ENCODE results near the gene ESRRG.
"Not testable (repeated sequence)": the region's sequence is repeated elsewhere in the genome, so short reads cannot be mapped to it uniquely, and the experiment has no call there.

ESRRG gene

GRCh38 chr1:216560527-216560926 lies 162.7 kb downstream of the ESRRG start:
- DNase-seq, result no peak

DNA sequence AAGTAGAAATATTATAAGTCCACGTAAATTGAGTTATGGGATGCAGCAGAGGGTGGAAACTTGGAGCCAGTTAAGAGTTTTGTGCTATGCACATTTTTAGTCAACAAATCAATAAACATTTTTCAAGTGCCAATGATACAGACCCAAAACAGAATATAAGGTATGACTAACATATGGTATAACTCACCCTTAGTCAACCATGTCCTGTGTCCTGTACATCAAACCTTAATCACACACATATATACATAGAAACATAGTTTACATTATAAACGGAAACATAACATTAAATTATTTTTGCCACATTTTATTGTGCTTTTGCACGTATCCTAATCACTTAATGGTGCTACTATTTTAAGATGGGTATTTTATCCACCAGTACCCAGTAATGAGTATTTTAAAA lies 163.9 kb downstream of the ESRRG start:
- no peak for DNase-seq

DNA sequence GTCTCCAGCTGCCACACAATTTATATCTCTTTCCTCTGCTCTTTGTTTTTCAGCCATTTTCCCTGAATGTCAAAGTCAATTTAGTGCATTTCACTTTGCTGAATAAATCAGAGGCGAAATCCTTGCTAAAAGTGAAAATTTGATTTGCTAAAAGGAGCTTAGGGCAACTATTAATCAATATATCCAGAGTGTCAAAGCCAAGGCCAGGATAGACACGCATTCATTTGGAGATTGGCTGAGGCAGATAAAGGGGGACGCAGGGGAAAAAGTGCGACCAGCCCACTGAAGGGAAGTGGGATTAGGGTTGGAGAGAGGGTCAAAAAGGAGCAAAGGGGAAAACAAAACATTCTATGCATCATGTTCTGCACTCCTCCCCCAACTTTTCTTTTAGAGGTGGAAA lies 167.6 kb downstream of the ESRRG start:
- DNase-seq, result no peak

DNA sequence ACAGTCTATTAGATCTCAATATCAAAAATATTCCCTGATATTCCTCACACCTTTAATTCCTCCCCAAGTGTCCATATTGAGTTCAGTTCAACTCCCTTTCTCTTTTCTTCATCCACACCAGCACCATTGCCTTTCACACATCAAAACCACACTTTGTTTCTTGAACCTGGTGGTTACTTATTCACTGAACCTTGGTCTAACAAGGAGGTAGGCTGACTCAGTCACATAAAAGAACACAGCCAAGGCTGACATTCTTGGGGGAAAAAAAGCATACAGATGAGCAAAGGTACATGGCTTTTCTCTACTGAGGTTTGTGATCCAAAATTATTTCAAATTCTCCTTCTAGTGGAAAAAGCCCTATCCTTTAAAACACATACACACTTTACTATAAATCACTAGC lies 168.3 kb downstream of the ESRRG start:
- DNase-seq, result no peak

- no peak for DNase-seq
Measured at GRCh38 chr1:216553766-216554165, 169.5 kb downstream of the ESRRG start.

- DNase-seq, result no peak
Measured at GRCh38 chr1:216553040-216553439, 170.2 kb downstream of the ESRRG start.

DNA sequence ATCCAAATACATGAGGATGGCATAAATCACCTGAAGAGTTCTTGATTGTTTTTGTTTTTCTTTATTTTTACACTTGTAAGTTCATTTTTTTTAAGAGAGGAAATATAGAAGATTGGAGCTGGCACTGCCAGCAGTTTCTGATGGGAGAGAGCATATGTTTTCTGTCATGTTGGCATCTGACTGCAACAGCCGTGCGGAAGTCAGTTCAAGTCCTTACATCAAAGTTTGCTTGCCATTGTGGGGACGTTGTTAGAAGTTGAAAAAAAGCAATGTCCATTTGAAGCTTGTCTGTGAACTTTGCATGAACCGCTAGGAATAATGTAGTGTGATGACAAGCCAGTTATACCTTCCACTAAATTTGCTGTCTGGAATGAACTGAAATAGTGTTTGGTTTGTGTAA lies 173.4 kb downstream of the ESRRG start:
- DNase-seq, result no peak

GRCh38 chr1:216542741-216543140 lies 180.5 kb downstream of the ESRRG start:
- DNase-seq, result no peak

DNA sequence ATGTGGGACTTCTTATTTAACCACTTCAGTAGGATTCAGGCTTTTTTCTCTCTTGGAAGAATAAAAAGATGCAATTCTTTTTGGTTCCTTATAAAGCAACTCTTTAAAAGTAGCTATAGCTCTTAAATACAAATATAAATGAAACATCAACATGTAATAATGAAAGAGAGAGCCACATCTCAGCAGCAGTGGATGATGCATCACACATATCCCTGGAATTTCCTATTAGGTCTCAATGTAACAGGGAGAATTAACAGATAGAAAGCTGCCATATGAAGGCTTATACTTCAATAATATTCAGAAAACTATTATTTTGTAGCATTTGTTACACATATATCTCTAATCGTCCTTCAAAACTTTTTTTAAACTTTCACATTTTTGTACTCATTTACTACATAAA lies 181.0 kb downstream of the ESRRG start:
- no peak for DNase-seq

DNA sequence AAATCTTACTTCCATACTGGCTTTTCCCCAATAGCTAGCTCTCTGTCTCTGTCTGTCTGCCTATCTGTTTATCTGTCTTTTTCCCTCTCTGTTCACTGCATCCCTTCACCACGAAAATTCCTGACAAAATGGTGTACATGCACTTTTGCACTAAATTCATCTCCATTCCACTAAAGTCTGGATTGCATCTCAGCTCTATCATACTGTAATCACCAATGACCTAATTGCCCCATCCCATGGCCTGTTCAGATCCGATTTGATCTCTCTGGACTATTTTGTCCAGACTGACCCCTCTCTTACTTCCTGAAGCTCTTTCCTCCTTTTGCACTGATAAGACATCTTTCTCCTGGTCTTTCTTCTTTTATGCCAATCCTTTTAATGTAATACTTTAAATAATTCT lies 187.5 kb downstream of the ESRRG start:
- DNase-seq, result no peak

DNA sequence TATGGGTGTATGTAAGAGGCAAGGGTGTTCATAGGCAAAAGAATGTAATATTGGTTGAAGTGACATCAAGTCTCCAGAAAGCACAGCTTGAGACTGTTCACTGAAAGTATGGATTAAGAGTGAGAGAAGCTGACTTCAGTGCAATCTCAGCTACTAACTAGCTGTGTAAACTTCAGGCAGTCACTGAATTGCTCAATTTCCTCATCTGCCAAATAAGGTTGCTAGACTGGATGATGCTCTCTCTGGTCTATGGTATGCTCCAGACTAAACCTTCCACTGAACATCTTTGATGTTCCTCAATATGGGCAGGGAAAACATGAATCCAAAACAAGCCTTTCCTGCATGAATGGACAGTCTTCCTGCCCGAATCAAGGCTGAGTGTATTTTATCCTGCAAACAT lies 188.2 kb downstream of the ESRRG start:
- no peak for DNase-seq

DNA sequence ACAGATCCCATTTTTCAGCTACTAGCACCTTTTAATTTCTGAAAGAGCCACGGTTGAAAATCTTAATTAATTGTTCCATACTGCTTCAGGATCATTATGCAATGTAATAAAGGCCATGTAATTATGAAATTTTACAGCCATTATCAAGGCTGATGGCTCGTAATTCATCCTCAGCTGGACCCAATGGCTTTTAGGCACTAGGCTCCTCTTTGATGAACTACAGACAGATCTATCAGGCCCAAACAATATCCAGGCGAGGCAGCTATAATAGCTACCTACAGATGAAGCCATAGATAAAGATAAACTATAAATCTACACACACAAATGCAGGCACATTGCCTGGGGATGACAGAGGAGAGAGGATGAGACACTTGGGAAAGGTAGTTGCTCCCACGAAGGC lies 189.5 kb downstream of the ESRRG start:
- no peak for DNase-seq

GRCh38 chr1:216532251-216532798 lies 190.9 kb downstream of the ESRRG start:
- no peak for DNase-seq

DNA sequence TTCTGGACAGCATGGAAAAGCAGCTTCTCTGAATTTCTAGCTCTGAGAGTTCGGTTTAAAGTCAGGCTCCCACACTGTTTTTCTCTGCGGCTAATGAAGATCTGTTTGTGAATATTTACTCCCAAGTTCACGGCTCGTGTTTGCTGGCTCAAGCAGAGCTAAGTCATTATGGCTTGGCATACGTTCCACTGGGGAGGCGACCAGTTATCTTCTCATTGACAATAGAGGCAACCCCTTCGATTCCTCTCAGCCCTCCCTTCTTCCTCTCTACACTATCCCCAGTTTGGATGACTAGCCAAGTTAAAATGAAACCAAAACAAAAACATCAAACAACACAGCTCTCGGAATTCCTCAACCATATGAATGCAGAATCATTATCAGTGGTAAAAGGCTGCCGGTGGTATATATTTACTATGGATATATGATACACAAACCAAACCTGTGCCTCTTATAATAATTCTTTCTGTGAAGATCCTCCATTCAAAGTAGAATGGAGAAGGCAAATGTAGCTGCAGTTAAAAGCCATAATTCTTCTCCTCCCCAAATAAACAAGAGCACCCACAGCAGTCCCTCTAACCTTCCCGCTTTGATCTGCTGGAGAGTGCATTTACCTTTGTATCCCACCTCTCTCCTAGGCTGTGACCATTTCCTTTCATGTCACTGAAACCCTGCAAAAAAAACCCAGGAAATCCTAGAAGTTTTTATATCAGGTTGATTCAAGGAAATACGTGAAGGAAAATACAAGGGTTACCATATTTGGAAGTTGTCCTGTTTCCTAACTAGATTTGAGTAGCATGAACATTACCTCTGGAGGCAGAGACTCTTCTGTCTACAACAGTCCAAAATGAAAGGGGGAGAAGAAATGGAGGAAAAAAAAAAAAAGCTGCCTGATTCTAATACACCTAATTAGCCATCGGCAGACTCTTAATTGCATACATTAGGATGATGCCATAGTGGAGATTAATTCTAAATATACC lies 191.7 kb downstream of the ESRRG start:
- peak; percentile 6 for DNase-seq

DNA sequence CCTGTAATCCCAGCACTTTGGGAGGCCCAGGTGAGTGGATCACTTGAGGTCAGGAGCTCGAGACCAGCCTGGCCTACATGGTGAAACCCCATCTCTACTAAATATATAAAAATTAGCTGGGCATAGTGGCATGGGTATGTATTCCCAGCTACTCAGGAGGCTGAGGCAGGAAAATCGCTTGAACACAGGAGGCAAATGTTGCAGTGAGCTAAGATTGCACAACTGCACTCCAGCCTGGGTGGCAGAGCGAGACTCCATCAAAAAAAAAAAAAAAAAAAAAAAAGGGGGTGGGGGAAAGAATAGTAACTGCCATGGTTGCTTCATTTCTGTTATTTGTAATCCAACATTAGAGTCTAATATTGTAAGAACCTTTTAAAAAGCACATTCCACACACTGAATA lies 193.4 kb downstream of the ESRRG start:
- DNase-seq, result not testable (repeated sequence)

DNA sequence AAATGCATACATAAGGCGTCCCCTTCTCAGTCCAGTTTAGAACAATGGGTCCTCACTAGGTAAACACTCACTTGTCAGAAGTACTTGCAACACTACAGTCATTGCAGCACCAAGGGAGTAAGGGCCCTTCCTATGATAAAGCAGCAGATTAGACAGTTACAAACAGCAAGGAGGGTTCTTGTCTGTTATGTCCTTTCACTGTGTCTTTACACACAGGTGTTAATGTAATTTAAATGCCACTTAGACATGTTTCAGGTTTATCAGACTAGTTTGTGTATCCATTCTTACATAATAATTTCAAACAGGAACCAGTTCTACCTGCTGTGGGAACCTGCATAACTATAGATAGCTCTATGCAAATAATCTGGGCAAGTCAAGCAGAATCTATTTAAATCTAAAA lies 194.4 kb downstream of the ESRRG start:
- DNase-seq, result no peak

DNA sequence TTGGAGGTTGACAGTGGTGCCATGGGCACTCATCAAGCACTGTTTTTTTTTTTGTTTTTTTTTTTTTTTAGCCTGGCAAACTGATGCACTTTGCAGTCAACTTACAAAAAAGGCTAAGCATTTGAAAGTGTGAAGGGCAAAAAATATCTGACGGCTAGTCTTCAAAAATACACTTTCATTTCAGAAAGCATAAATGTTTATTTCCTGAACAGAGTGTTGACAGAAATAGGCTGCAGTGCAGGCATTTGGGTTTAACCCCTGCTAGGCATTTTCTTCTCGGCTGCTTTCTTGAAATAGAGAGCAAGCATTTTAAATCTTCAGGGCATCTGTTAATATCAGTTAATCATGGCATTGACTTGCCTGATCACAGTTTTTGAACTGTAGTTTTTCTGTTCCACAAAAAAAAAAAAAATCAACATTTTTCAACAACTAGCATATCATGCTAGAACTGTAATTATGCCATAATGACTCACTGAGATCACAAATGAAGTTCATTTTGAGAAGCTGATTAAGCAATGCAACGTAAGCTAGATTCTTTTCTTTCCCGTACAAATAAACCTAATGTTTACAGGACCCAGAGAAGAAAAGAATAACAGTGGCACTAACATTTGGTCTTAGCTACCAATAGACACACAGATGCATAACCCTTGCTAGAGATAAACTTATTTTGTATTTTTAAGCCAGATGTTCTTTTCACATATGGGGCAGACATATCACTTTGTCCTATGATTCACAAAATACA lies 199.6 kb downstream of the ESRRG start:
- DNase-seq, result no peak

DNA sequence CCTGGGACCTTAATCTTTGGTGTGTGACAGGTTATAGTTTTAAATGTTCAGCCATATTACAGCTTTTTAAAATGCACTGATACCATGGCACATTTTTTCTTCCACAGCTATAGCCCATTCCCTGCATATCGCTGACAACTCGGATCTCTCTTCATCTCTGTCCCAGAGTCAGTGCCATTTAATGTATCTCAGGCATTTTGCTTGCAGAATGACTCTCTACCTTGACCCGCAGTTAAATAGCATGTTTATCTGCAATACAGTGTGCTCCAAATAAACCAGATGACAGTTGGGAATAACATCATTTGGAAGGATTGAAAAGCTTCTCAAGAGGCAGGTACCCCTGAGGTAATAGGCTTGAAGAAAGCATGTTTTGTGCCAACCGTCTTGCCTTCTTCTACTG lies 200.2 kb downstream of the ESRRG start:
- no peak for DNase-seq

DNA sequence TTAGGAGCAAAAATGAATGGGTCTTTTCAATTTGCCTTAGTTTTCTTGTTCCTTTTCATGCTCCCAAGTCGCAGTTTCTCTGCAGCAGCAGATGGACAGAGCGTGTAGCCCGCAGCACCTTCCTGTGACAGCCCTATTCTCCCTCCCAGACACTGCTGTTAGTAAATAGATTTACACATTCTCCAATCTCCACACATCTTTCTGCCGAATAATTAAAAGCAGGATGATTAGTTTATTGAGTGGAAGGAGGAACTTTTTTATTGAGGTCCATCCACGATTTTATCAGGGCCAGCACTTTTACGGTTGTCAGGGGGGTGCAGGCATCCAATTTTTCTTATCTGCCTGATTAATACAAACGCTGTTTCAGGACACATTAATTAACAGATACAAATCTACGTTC lies 201.8 kb downstream of the ESRRG start:
- DNase-seq, result no peak

- DNase-seq, result no peak
Measured at GRCh38 chr1:216518844-216519627, 204.2 kb downstream of the ESRRG start.

DNA sequence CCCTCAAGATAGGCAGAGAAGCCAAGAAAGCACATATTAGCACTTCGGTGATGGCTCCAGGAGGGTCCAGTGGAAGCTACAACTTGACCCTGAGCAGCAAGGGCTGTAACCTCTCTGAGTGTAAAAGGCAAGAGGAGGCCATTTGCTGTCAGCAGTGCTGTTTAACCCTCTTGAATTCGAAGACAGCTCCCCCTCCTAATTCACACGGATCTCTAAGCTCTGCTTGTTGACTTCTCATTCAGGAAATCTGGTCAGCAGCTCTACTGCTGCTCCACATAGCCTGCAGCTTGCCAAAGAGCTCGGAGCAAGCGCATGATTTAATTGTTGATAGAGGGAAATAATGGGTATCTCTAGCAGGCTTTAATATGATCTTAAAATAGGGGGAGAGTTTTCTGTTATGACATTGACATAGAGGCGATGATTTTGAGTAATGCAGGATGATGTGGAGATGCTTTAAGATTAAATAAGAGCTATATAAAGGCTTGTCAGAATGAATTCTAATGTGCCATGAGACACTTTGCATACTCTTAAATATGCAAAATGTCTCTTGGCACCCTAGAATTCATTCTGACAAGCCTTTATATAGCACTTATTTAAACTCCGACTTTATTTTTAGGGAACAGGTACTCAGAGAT lies 220.6 kb downstream of the ESRRG start:
- no peak for DNase-seq

DNA sequence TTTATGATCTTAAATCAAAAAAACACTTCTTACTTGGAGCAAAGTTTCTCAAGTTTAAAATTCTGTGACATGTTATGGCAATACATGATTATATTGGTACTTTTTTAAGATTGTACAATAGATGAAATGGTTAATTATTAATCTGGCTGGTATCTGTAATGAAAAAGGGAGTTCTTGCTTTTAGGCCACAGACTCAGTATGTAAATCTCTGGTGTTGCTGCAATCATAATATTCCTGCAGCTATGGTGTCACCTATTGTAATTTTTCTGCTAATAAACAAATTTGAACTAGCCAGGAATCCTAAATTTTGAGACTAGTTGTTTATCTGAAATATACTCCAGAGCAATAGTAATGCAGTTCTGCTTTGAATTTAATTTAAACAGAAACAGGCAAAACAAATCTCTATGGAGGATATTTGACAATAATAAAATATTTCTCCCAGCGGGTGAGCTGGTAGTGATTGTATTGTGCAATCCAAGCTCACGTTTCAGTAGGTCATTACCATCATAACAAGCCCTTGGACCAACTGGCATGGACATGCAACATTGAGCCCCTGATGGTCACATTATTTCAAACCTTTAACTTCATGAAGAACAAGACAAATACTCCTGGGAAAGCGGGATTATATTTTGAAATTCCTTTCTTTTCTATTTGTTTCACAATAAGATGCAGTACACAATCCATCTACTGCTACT lies 222.8 kb downstream of the ESRRG start:
- DNase-seq, result no peak
